Measurements from ENCODE around the gene PRKG1. TPM values are rescaled to one million over a fixed set of nuclear protein-coding genes. Genes with fewer than 3 reads are reported as not detected.

PRKG1 gene
- total RNA-seq, 1 experiment from 2014 or later = 16.5 TPM

GRCh38 chr10:52078397-52078937 is 1004.2 kb downstream of the PRKG1 start:
- H3K9me3 Mint-ChIP-seq = no peaks in the 10 kb centered on the region
- DNase-seq (ENCODE audit: low spot score) = no peak
- no peak overlapping the region for H3K4me3 Mint-ChIP-seq
- ChIA-PET POLR2A (no interaction called here), CTCF (no interaction called here)
- ATAC-seq = no peak
- no peak overlapping the region for H3K27ac Mint-ChIP-seq
- no peaks in the 10 kb centered on the region for H3K4me1 Mint-ChIP-seq
- no peaks in the 10 kb centered on the region for H3K27me3 Mint-ChIP-seq (ENCODE audit: low read depth)
- TF ChIP-seq TEAD4 (CRISPR knock-in tag; IDR thresholded peaks at IDR 0.05) = no peak
- no peak for TF ChIP-seq PREB (CRISPR knock-in tag; IDR thresholded peaks at IDR 0.05; ENCODE audit: borderline replicate concordance)
- no peak for TF ChIP-seq ZBTB21 (CRISPR knock-in tag; IDR thresholded peaks at IDR 0.05; ENCODE audit: borderline replicate concordance)
- TF ChIP-seq KAT7 (CRISPR knock-in tag; IDR thresholded peaks at IDR 0.05; ENCODE audit: borderline replicate concordance) = no peak
- no peak for TF ChIP-seq JUN (CRISPR knock-in tag; IDR thresholded peaks at IDR 0.05)
- no peak for TF ChIP-seq CREM (CRISPR knock-in tag; IDR thresholded peaks at IDR 0.05)
- no peak for TF ChIP-seq ZNF138 (CRISPR knock-in tag; conservative IDR thresholded peaks at IDR 0.05)
- TF ChIP-seq NFE2L1 (CRISPR knock-in tag; IDR thresholded peaks at IDR 0.05) = no peak
- TF ChIP-seq SOX15 (CRISPR knock-in tag; IDR thresholded peaks at IDR 0.05) = no peak
- no peak for TF ChIP-seq TCF7 (CRISPR knock-in tag; IDR thresholded peaks at IDR 0.05; ENCODE audit: low read depth)
- TF ChIP-seq MAX (CRISPR knock-in tag; IDR thresholded peaks at IDR 0.05) = no peak
- TF ChIP-seq ZNF317 (CRISPR knock-in tag; IDR thresholded peaks at IDR 0.05; ENCODE audit: borderline replicate concordance, low read depth) = no peak
- TF ChIP-seq PRDM15 (CRISPR knock-in tag; IDR thresholded peaks at IDR 0.05) = no peak
- H3K36me3 Mint-ChIP-seq = no peaks in the 10 kb centered on the region

GRCh38 chr10:52082307-52082706 is 1008.0 kb downstream of the PRKG1 start:
- H3K4me3 Mint-ChIP-seq = no peak overlapping the region
- ChIA-PET CTCF (no interaction called here), POLR2A (no interaction called here)
- DNase-seq (ENCODE audit: low spot score) = no peak
- H3K27me3 Mint-ChIP-seq (ENCODE audit: low read depth) = no peaks in the 10 kb centered on the region
- H3K27ac Mint-ChIP-seq = no peak overlapping the region
- H3K9me3 Mint-ChIP-seq = no peaks in the 10 kb centered on the region
- no peaks in the 10 kb centered on the region for H3K36me3 Mint-ChIP-seq
- peaks cover 12% of the 10 kb centered on the region for H3K4me1 Mint-ChIP-seq
- ATAC-seq = no peak
- TF ChIP-seq ZNF423 (CRISPR knock-in tag; IDR thresholded peaks at IDR 0.05) (no peak), ARID4B (CRISPR knock-in tag; IDR thresholded peaks at IDR 0.05; ENCODE audit: borderline replicate concordance) (no peak), PREB (CRISPR knock-in tag; IDR thresholded peaks at IDR 0.05; ENCODE audit: borderline replicate concordance) (no peak), PRDM15 (CRISPR knock-in tag; IDR thresholded peaks at IDR 0.05) (no peak), E2F4 (CRISPR knock-in tag; IDR thresholded peaks at IDR 0.05; ENCODE audit: borderline replicate concordance, low read depth) (no peak), NR1H2 (CRISPR knock-in tag; IDR thresholded peaks at IDR 0.05) (no peak)

All from WTC11 (cell line).